ENCODE results near the gene TESK2. TPM values are rescaled to one million over a fixed set of nuclear protein-coding genes. Genes with fewer than 3 reads are reported as not detected.
A peak's percentile ranks its signal among the peaks of the same experiment; 100 is the strongest.

Gene TESK2
- total RNA-seq, 2 experiments from 2014 or later, result 4.9 to 6.6 TPM

DNA sequence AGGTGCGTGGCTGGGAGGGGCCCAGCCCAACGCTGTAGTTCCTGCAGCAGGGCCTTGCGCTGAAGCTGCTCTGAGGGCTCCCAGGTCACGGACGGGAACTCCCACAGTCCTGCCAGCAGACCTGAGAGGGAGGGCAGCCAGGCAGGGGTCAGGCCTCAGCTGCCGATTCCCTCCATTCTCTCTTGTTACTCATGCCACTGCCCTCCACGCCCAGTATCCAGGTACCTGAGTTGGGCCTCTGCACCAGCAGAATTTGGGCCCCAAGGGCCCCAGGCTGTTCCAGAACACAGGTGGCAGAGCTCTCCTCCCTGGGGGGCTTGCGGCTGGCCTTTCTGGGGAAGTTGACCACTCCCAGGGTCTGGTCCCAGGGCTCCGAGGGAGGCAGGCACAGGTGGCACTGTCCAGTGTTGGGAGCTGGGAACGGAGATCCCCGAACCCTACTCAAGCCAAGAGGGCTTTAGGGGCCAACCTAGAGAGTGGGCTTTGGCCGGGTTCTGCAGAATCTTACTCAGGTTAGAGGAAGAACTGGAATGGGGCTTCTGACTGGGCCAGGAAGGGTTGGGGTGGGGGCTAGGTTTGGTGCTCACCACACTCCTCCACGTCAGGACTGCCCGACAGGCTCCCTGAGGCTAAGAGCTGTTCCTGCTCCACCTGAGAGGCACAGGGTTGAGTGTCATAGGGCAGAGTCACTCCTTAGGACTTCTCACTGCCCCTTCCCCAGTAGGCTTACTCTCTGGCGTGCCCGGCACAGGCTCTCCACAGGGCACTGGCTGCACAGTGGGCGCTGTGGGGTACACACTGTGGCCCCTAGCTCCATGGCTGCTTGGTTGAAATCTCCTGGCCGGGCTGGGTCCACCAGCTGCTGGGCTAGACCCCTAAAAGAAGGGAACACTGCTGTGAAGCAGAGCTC lies 159.3 kb downstream of the TESK2 start:
- H3K4me3 ChIP-seq (ENCODE audit: low read depth, low read length, poor library complexity, severe bottlenecking), result no peak overlapping the region
- H3K4me1 ChIP-seq (ENCODE audit: insufficient read depth, low read length, poor library complexity, severe bottlenecking), result peaks cover 35% of the 10 kb centered on the region
- H3K9me2 ChIP-seq (ENCODE audit: insufficient read depth, low read length), result no peaks in the 10 kb centered on the region
- CTCF ChIA-PET (ENCODE audit: unreplicated experiment), result no interaction called here
- no peaks in the 10 kb centered on the region for H4K20me1 ChIP-seq (ENCODE audit: insufficient read depth, low read length)
- H3K27ac ChIP-seq (ENCODE audit: low read depth, low read length, poor library complexity, severe bottlenecking), result no peak overlapping the region
- DNase-seq (ENCODE audit: low spot score), result no peak
- H3K9me3 ChIP-seq (ENCODE audit: low read length), result no peaks in the 10 kb centered on the region
- POLR2A ChIA-PET, result no interaction called here
- intact Hi-C loops (cut with micrococcal nuclease; ENCODE audit: unreplicated experiment), result no loop called here
- peaks cover 22% of the 10 kb centered on the region for H3K36me3 ChIP-seq (ENCODE audit: insufficient read depth, low read length)
- no peak for TF ChIP-seq EZH2phosphoT487 (IDR thresholded peaks at IDR 0.05; ENCODE audit: borderline replicate concordance, low read depth, low read length)
- TF ChIP-seq, protein P1, sequence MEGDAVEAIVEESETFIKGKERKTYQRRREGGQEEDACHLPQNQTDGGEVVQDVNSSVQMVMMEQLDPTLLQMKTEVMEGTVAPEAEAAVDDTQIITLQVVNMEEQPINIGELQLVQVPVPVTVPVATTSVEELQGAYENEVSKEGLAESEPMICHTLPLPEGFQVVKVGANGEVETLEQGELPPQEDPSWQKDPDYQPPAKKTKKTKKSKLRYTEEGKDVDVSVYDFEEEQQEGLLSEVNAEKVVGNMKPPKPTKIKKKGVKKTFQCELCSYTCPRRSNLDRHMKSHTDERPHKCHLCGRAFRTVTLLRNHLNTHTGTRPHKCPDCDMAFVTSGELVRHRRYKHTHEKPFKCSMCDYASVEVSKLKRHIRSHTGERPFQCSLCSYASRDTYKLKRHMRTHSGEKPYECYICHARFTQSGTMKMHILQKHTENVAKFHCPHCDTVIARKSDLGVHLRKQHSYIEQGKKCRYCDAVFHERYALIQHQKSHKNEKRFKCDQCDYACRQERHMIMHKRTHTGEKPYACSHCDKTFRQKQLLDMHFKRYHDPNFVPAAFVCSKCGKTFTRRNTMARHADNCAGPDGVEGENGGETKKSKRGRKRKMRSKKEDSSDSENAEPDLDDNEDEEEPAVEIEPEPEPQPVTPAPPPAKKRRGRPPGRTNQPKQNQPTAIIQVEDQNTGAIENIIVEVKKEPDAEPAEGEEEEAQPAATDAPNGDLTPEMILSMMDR (conservative IDR thresholded peaks at IDR 0.05; ENCODE audit: low read length), result no peak
- H2AFZ ChIP-seq (ENCODE audit: low read length), result no peak overlapping the region
- BruUV-seq (replicated peaks), result no TSS peak
- H3K79me2 ChIP-seq (ENCODE audit: insufficient read depth, low read depth, low read length), result peaks cover 7% of the 10 kb centered on the region; the same call in 1 of the 2 replicates
- no peak overlapping the region for H3K4me2 ChIP-seq (ENCODE audit: low read length)

DNA sequence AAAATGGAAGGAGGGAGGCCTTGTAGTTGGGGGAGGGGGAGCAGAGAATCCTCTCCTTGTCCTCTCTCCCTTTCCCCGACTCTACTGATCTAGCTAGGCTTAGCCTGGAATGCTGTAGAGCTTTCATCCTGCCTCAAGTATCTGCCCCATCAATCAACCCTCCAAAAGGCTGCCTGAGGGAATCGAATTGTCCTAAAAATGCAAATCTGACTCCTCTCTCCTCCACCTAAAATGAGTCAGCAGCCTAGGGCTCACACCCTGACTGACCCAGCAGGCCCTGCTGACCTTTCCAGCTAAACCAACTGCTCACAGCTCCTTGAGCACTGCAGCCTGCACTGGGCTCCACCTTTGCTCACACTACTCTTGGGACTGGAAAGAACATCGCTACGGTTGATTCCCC lies 161.5 kb downstream of the TESK2 start:
- no peak overlapping the region for H3K4me3 ChIP-seq (ENCODE audit: low read depth, low read length, poor library complexity, severe bottlenecking)
- H2AFZ ChIP-seq (ENCODE audit: low read length), result no peak overlapping the region
- H3K36me3 ChIP-seq (ENCODE audit: insufficient read depth, low read length), result peaks cover 22% of the 10 kb centered on the region
- ChIA-PET POLR2A (interaction anchor here (0.6 to 7.5 kb wide), 4 partner anchors 11 to 172 kb away, joined by 3 to 45 read pairs (median 6); partner anchors contain the start of genes MUTYH and TOE1), CTCF (ENCODE audit: unreplicated experiment) (no interaction called here)
- intact Hi-C loops (cut with micrococcal nuclease; ENCODE audit: unreplicated experiment), result no loop called here
- no peak overlapping the region for H3K27ac ChIP-seq (ENCODE audit: low read depth, low read length, poor library complexity, severe bottlenecking)
- no peaks in the 10 kb centered on the region for H3K9me2 ChIP-seq (ENCODE audit: insufficient read depth, low read length)
- no TSS peak for BruUV-seq (replicated peaks)
- H3K4me1 ChIP-seq (ENCODE audit: insufficient read depth, low read length, poor library complexity, severe bottlenecking), result peaks cover 39% of the 10 kb centered on the region
- TF ChIP-seq, protein P1 (conservative IDR thresholded peaks at IDR 0.05; ENCODE audit: low read length), result no peak
- TF ChIP-seq EZH2phosphoT487 (IDR thresholded peaks at IDR 0.05; ENCODE audit: borderline replicate concordance, low read depth, low read length), result no peak
- H4K20me1 ChIP-seq (ENCODE audit: insufficient read depth, low read length), result no peaks in the 10 kb centered on the region
- DNase-seq (ENCODE audit: low spot score), result no peak
- peak overlapping the region; percentile 86; the same call in 1 of the 2 replicates for H3K4me2 ChIP-seq (ENCODE audit: low read length)
- peaks cover 7% of the 10 kb centered on the region; the same call in 1 of the 2 replicates for H3K79me2 ChIP-seq (ENCODE audit: insufficient read depth, low read depth, low read length)
- H3K9me3 ChIP-seq (ENCODE audit: low read length), result no peaks in the 10 kb centered on the region

Measured in OCI-LY7 (cell line).